HG02759 (cell line): Measurements from ENCODE around the gene ZNF581.

Source experiments
- ATAC-seq: cut with Tn5 transposase; IDR thresholded peaks from one replicate; pipeline ENCODE4 v1.9.1; 2021; ENCODE audit warnings: mild to moderate bottlenecking, moderate library complexity; ENCODE audit not compliant: unreplicated experiment

ZNF581 gene

GRCh38 chr19:55647732-55648584 lies 4.5 kb downstream of the ZNF581 start, which contains the start of gene CCDC106:
CCDC106 (plus strand) TSS chr19:55648212; CDS start chr19:55649047, 835 bp downstream.
- ATAC-seq, result peak; percentile 40

GRCh38 chr19:55648585-55649267 lies 5.3 kb downstream of the ZNF581 start:
- no peak for ATAC-seq

GRCh38 chr19:55649268-55650125 lies 6.0 kb downstream of the ZNF581 start:
- no peak for ATAC-seq

DNA sequence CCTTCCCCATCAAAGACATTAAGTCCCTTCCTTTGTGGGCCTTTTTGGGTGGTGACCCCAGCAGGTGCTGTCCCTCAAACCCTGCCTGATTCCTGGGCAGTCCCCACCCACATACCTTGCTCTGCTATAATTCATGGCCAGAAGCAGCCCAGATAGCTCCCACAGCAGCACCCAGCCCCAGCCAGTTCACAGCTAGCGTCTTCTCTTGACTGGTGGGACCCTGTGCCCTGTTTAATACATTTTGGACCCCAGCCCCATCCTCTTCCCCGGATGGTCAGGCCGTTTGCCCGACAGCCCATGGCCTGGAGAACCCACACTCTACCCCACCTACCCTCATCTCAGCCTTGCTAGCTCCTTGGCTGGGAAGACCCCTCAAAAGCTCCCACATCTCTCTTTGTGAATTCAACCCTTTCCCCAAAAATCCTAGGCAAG lies 6.7 kb downstream of the ZNF581 start:
- no peak for ATAC-seq

GRCh38 chr19:55650602-55651230 lies 7.3 kb downstream of the ZNF581 start:
- no peak for ATAC-seq

GRCh38 chr19:55651236-55651635 lies 7.8 kb downstream of the ZNF581 start:
- ATAC-seq, result no peak

DNA sequence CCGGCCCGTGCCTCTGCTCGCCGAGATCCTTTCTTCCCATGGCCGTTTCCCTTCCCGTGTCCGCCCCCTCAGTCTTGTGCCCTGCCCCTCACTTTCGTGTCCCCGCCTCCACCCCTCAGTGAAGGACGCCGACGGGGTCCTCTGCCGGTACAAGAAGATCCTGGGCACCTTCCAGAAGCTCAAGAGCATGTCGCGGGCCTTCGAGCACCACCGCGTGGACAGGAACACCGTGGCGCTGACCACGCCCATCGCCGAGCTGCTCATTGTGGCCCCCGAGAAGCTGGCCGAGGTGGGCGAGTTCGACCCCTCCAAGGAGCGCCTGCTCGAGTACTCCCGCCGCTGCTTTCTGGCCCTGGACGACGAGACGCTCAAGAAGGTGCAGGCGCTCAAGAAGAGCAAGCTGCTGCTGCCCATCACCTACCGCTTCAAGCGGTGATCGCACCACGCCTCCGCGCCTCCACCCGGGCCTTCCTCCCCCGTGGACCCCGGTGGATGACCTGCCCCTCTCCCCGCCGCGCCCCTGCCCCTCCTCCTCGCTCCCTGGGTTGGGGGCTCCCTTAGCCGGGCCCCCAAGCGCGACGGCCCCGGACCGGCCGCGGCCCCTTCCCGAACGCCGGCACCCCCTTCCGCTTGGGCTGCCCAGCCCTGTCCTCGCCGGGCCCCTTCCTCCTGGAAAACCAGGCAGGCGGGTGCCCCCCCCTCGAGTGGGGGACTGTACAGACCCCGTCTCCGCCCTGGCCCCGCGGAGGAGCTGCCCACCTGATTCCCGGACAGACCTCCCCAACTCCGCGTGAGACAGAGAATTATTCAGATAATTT lies 9.1 kb downstream of the ZNF581 start:
- no peak for ATAC-seq

DNA sequence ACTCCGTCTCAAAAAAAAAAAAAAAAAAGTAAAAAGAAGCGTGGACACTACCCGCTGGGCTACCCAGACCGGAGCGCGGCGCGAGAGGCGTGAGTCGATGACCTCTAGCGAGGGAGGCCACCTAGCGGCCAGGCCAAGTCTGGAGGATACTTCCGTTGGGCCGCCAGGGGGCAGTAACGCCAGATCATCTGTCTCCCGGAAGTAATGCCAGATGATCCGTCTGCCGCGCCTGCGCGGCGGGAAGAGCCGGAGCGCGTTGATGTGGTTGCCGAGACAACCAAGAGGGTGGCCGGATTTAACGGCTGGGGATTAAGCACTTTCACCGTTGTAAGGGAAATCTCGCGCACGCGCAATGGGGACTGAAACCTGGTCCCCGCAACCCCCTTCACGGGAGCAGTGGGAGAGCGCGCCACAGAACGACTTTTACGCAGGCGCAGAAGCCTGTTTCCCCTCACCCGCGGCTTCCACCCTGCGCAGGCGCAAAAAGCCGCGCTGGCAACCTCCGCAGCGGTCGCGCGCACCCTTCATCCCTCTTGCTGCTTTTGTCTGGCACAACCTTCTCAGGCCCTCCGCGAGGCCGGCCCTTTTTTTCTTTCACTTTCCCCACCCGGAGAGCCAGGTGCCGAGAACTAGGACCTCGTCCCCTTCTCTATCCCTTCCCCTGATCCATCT lies 10.3 kb downstream of the ZNF581 start:
- peak; percentile 51 for ATAC-seq

GRCh38 chr19:55654323-55654867 lies 10.9 kb downstream of the ZNF581 start:
- ATAC-seq, result peak; percentile 56

DNA sequence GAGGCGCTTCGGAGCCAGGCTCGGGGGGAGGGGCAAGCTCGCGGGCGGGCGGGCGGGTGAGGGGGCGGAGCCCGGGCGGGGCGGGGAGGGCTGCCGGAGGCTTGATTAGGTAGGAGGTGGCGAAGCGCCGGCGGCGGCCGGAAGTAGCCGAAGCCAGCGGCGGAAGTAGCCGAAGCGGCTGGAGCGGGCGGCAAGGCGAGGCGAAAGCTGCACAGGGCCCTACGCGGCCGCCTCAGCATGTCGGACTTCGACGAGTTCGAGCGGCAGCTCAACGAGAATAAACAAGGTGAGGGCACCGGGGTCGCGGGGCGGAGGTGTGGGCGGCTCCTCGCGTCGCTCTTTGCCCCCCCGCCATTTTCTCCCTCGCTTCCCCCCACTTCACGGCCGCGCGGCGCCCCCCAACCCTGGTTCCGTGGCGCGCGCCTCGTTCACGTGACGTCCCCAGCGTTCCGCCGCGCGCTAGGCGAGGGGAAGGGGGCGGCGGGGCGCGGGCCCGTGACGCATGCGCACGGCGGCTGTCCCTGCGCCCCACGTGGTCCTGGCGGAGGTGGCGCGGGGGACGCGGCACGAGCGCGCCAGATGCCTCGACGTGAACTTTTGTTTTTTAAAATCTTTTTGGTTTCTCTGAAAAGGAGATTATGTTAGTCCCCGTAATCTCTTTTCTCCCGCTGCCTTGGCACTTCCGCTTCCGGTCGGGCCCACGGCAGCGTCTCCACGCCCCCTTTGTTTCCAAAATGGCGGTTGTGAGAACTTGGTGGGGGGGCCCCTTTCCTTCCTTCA lies 11.6 kb downstream of the ZNF581 start, which contains the start of gene U2AF2:
U2AF2 (plus strand) TSS at position 168 of the 780 bp plus-strand sequence; CDS start at position 238, 70 bp downstream.
- peak; percentile 43 for ATAC-seq

GRCh38 chr19:55655648-55656040 lies 12.2 kb downstream of the ZNF581 start:
- ATAC-seq, result no peak

DNA sequence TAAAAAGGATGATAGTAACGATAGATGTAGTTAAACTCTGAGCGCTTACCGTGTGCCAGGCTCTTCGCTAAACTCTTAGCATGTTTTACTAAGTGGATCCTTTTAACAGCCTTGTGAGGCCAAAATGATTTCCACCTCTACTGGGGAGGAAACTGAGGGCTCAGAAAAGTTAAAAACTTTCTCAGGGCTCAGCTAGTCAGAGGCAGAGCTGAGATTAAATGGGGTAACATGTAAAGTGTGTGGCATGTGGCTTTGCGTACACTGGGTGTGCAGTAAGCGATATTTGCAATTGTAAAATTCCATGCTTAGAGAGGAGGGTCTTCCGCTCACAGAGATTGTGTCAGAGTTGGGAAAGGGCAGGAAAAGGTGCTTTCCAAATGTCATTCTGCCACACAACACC lies 13.1 kb downstream of the ZNF581 start:
- ATAC-seq, result no peak

- no peak for ATAC-seq
These were observed 13.7 kb downstream of the ZNF581 start for GRCh38 chr19:55656988-55657747.

DNA sequence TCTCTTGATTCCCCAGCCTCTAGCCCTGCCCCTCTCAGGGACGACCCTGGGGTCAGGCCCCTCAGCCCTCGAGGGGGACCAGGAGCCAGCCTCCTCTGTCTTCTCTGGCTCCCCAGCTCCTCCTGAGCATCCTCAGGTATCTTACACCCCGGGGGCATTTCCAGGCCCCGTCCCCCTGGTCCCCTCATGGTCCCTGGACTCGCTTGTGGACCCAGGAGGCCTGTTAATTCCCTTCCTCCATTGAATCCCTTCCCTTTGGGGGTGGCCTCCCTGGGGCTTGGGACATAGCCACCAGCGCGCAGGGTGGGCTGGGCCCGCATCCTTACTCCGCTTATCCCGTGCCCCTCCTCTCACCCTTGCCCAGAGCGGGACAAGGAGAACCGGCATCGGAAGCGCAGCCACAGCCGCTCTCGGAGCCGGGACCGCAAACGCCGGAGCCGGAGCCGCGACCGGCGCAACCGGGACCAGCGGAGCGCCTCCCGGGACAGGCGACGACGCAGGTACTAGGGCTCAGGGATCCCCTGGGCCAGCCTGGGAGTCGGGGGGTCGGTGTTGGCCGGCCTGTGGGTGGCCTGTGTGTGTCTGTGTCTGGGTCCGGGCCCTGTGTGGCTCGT lies 15.5 kb downstream of the ZNF581 start:
- ATAC-seq, result no peak

- ATAC-seq, result no peak
These were observed 16.4 kb downstream of the ZNF581 start for GRCh38 chr19:55659822-55660221.

DNA sequence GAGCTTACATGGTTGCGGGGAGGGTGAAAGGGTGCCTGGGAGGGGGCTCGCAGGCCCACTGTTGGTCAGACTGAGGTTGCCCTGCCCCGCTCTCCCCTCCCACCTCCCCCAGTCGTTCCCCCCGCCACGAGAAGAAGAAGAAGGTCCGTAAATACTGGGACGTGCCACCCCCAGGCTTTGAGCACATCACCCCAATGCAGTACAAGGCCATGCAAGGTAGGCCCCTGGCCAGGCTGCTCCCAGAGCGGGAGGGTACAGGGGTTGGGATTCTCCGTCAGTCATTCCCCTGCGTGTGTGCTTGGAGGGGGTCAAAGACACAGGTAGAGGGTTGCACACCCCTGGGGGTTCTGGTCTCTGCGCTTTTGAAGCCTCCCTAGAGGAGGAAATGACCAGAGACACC lies 17.0 kb downstream of the ZNF581 start:
- ATAC-seq, result no peak

- ATAC-seq, result no peak
These were observed 17.5 kb downstream of the ZNF581 start for GRCh38 chr19:55660991-55661390.
